Retinal pigment epithelial cell (primary cell): Measurements from ENCODE around the gene PRKG2.
"Not testable (repeated sequence)": the region's sequence is repeated elsewhere in the genome, so short reads cannot be mapped to it uniquely, and the experiment has no call there.

Experiments used
- DNase-seq: peaks from one replicate; pipeline ENCODE4 v3.0.0-alpha.2; 2010; ENCODE audit warnings: low read depth
- H3K4me3 ChIP-seq: 2 replicates; pipeline ENCODE4 v1.5.1; 2011; ENCODE audit warnings: mild to moderate bottlenecking, low read length, control low read depth, moderate library complexity
- CTCF ChIP-seq: conservative IDR thresholded peaks from 2 replicates; pipeline ENCODE4 v1.5.1; 2011; ENCODE audit warnings: low read depth, low read length, control low read depth, inconsistent platforms

Gene PRKG2

DNA sequence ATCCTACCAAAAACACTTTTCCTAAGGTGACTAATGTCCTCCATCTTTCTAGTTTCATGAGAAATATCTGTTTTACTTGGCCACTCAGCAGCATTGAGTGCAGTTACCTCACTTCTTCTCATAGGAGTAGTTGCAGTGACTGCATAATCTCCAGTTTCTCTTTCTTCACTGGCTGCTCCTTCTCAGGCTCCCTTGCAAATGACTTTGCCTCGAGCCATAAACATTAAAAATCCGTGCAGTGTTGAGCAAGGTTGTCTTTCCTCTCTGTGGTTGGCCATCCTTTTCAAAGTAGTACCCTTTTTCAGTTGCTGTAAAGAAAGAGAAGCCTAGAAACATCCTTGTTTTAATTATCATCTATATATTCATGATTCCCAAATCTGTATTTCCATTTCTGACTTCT, 10.2 kb upstream of the PRKG2 start:
- no peak for DNase-seq
- no peak overlapping the region for H3K4me3 ChIP-seq

DNA sequence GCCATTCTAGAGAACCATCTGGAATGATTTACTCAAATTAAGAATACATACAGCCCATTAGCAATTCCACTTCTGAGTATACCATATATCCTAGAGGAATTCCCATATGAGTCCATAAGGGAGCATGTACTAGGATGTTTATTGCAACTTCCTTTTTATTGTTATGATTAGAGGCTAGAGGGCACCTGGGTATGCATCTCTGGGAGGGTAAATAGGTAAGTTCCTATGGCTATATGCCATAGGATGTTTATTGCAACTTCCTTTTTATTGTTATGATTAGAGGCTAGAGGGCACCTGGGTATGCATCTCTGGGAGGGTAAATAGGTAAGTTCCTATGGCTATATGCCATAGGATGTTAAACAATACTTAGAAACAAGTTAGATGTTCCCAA, 7.1 kb upstream of the PRKG2 start:
- DNase-seq, H3K4me3 ChIP-seq: not testable (repeated sequence)

More for the DNA sequence above, 10.2 kb upstream of the PRKG2 start:
- no peak for TF ChIP-seq CTCF

DNA sequence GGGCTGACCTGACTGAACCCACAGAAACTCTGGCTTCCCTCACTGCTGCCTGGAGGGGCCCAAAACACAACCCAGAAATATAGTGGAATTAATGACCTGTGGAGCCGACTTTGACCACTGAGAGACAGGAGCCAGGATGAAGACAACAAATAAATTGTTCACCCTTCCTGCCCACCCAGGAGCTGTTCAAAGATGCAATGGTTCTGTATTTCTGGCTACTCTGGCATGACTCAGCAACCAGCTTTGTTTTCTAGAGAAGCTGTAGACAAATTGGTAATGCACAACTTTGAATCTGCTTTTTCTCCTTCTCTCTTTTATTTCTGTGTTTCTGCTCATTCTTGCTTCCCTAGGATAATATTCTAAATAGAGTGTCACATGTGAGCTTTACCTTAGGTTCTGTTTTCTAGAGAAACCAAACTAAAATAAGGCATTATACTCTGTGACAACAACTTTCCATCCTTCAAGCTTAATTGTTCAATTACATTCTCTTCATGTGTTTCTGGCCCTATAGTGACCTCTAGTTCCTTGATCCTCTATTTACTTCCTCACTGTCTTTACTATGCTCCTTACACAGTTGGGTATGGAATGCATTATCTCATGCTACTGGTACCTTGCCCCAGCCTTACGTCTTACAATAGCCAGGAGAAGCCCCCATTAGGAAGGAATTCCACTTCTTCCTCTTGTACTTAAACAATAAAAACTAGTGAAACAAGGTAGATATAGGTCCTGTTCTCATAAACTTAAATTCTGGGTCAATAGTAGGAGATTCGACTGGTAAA, 6.5 kb upstream of the PRKG2 start:
- no peak for DNase-seq
- no peak for TF ChIP-seq CTCF
- H3K4me3 ChIP-seq = no peak overlapping the region

- DNase-seq = no peak
- TF ChIP-seq CTCF = no peak
- H3K4me3 ChIP-seq = no peak overlapping the region
Observed at GRCh38 chr4:81220271-81220670, 5.2 kb upstream of the PRKG2 start.

DNA sequence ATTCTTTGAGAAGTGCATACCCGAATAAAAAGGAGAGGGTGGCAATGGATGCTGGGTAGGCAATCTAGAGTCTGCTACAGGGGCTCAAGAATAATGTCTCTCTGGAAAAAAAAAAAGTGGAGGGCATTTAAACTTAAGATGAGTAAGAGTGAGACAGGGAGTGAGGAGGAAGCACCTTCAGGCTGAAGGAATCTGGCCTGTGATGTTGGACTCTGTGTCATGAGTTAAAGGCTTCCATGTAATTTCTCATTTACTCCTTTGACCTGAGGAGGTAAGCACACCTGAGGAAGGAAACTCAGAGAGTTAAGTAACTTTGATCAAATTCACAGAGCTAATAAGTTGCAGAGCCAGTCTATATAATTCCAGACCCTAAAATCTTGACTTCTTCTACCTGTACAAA, 3.2 kb upstream of the PRKG2 start:
- no peak for TF ChIP-seq CTCF
- no peak for DNase-seq
- H3K4me3 ChIP-seq = no peak overlapping the region

- no peak overlapping the region for H3K4me3 ChIP-seq
- no peak for DNase-seq
- no peak for TF ChIP-seq CTCF
Observed at GRCh38 chr4:81217779-81218178, 2.8 kb upstream of the PRKG2 start.

DNA sequence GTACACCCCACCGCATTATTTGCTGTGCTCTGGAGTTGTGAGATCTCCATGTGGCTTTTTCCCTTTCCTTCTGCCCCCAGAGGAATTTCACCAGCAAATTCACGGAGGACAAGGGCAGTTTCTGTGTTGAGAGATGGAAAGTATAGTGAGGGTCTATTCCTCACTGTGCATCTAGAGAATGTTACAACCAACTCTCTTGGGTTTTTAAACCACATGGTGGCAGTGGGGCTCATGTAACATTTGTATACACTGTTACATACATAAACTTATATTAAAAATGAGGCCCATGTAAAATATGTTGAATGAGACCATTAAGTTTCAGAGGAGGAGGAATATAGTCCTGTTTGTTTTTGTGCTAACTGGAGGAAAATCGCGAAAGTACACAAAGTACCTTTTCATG, 909 bp upstream of the PRKG2 start:
- TF ChIP-seq CTCF = peak; percentile 9
- H3K4me3 ChIP-seq = peak overlapping the region; percentile 57
- DNase-seq = no peak
